Trophoblast cell (in vitro differentiated cells and primary cell): ENCODE data around the gene IRAK1BP1.
A peak's percentile ranks its signal among the peaks of the same experiment; 100 is the strongest.
"Not testable (repeated sequence)": the region's sequence is repeated elsewhere in the genome, so short reads cannot be mapped to it uniquely, and the experiment has no call there.

Source experiments
- DNase-seq, 2 donors: peaks; one replicate each; pipeline ENCODE4 v3.0.0-alpha.2; 2016
- H2AFZ ChIP-seq: 2 replicates; pipeline ENCODE4 v1.6.1; 2013; ENCODE audit warnings: low read length, moderate library complexity, mild to moderate bottlenecking; ENCODE audit not compliant: insufficient read depth, poor library complexity
- H2AK5ac ChIP-seq: 2 replicates; pipeline ENCODE4 v1.6.1; 2013; ENCODE audit warnings: mild to moderate bottlenecking, low read length
- H2BK120ac ChIP-seq: 2 replicates; pipeline ENCODE4 v1.6.1; 2013; ENCODE audit warnings: low read length, mild to moderate bottlenecking, moderate library complexity; ENCODE audit not compliant: insufficient read depth, poor library complexity
- H2BK12ac ChIP-seq: 2 replicates; pipeline ENCODE4 v1.6.1; 2013; ENCODE audit warnings: mild to moderate bottlenecking, low read length, moderate library complexity
- H2BK5ac ChIP-seq: 2 replicates; pipeline ENCODE4 v1.6.1; 2013; ENCODE audit warnings: low read length, low read depth, moderate library complexity, mild to moderate bottlenecking; ENCODE audit not compliant: poor library complexity
- H3K14ac ChIP-seq: 2 replicates; pipeline ENCODE4 v1.6.1; 2013; ENCODE audit warnings: mild to moderate bottlenecking, low read length
- H3K18ac ChIP-seq: 2 replicates; pipeline ENCODE4 v1.6.1; 2013; ENCODE audit warnings: mild to moderate bottlenecking, low read length
- H3K23ac ChIP-seq: 2 replicates; pipeline ENCODE4 v1.6.1; 2013; ENCODE audit warnings: low read length
- H3K27ac ChIP-seq: 2 replicates; pipeline ENCODE4 v1.5.1; 2013; ENCODE audit warnings: low read depth, mild to moderate bottlenecking, inconsistent platforms, low read length, moderate library complexity
- H3K27me3 ChIP-seq: 2 replicates; pipeline ENCODE4 v1.6.1; 2013; ENCODE audit warnings: inconsistent platforms, mild to moderate bottlenecking, low read length, moderate library complexity; ENCODE audit not compliant: insufficient read depth
- H3K36me3 ChIP-seq, 2 experiments: 1 replicate in 1 of 2; 2 replicates in 1 of 2; pipeline ENCODE4 v1.6.1; 2013; ENCODE audit warnings: low read length in 2 of 2, mild to moderate bottlenecking in 2 of 2, moderate library complexity in 1 of 2; ENCODE audit not compliant: insufficient read depth in 2 of 2, control insufficient read depth in 1 of 2
- H3K4ac ChIP-seq: 2 replicates; pipeline ENCODE4 v1.6.1; 2013; ENCODE audit warnings: low read depth, mild to moderate bottlenecking, low read length, moderate library complexity
- H3K4me1 ChIP-seq, 2 experiments: 1 replicate in 1 of 2; 2 replicates in 1 of 2; pipeline ENCODE4 v1.6.1; 2013; ENCODE audit warnings: low read length in 2 of 2, mild to moderate bottlenecking in 2 of 2, moderate library complexity in 1 of 2; ENCODE audit not compliant: insufficient read depth in 2 of 2, control insufficient read depth in 1 of 2
- H3K4me2 ChIP-seq: 2 replicates; pipeline ENCODE4 v1.6.1; 2013; ENCODE audit warnings: inconsistent platforms, mild to moderate bottlenecking, low read length, moderate library complexity
- H3K4me3 ChIP-seq: 2 replicates; pipeline ENCODE4 v1.5.1; 2013; ENCODE audit warnings: mild to moderate bottlenecking, low read depth, low read length, inconsistent platforms
- H3K79me1 ChIP-seq: one replicate; pipeline ENCODE4 v1.6.1; 2013; ENCODE audit warnings: low read length
- H3K79me2 ChIP-seq: 2 replicates; pipeline ENCODE4 v1.6.1; 2013; ENCODE audit warnings: low read length, mild to moderate bottlenecking; ENCODE audit not compliant: control insufficient read depth, insufficient read depth, poor library complexity
- H3K9ac ChIP-seq: 2 replicates; pipeline ENCODE4 v1.6.1; 2013; ENCODE audit warnings: mild to moderate bottlenecking, low read length
- H3K9me3 ChIP-seq: 2 replicates; pipeline ENCODE4 v1.6.1; 2013; ENCODE audit warnings: low read depth, mild to moderate bottlenecking, control low read depth, inconsistent platforms, low read length; ENCODE audit not compliant: insufficient read depth
- H4K12ac ChIP-seq: 2 replicates; pipeline ENCODE4 v1.6.1; 2013; ENCODE audit warnings: low read depth, mild to moderate bottlenecking, low read length, moderate library complexity
- H4K8ac ChIP-seq: 2 replicates; pipeline ENCODE4 v1.6.1; 2013; ENCODE audit warnings: low read depth, mild to moderate bottlenecking, low read length, moderate library complexity
- H4K91ac ChIP-seq: one replicate; pipeline ENCODE4 v1.6.1; 2013; ENCODE audit warnings: low read depth, mild to moderate bottlenecking, low read length, moderate library complexity
- WGBS: extraction: QIAGEN DNeasy Blood & Tissue Kit; methylation state at CpG from one replicate; pipeline ENCODE4 v1.1.7; 2013; ENCODE audit warnings: missing lambda C conversion rate; ENCODE audit not compliant: insufficient read length, insufficient coverage; ENCODE audit errors: extremely low coverage; 5-methylcytosine and 5-hydroxymethylcytosine counted together

The IRAK1BP1 gene

DNA sequence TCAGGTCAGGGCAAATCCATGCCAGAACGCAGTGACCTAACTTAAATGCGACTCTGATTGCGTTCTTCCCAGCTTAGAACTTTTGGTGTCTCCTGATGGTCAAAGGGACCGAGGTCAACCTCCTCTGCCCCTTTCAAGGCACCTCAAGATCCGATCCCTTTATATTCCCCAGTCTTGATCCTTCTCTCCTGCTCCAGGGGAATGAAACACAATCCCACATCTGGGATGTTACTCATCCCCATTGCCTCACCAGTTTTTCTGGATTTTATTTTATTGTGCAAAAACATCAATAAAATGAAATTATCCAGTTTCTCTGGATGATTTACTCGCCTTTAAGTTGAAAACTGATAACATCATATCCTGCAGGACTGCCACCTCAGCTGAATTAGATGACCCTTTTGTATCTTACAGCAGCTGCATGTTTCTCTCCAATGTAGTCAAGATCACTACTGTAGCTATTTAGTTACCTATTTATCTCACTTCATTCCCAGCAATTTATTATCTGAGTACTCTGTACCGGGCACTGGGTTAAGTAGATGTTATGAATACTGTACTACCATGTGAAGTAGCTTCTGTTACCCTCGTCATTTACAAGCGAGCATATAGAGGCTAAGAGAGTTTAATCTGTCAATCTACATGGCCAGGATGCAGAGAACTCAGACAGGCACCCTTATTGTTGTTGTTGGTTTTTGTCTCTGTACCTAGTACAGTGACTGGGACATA, 44.0 kb downstream of the IRAK1BP1 start:
- Histone ChIP-seq H3K27ac (no peak overlapping the region), H2BK5ac (no peak overlapping the region), H3K9ac (no peak overlapping the region), H3K27me3 (no peaks in the 10 kb centered on the region), H3K18ac (no peak overlapping the region), H3K4me2 (peak overlapping the region; percentile 80), H2BK12ac (no peak overlapping the region), H3K4ac (no peak overlapping the region), H3K4me3 (no peak overlapping the region), H3K4me1 (peaks cover 0 to 8% of the 10 kb centered on the region in 2 experiments), H3K14ac (no peak overlapping the region), H2AFZ (peak overlapping the region; percentile 12), H4K91ac (no peak overlapping the region), H2AK5ac (no peak overlapping the region), H3K23ac (no peak overlapping the region), H4K8ac (no peak overlapping the region), H3K9me3 (peaks cover 4% of the 10 kb centered on the region), H3K79me1 (no peaks in the 10 kb centered on the region), H4K12ac (no peak overlapping the region), H3K36me3 (no peaks in the 10 kb centered on the region), H3K79me2 (no peaks in the 10 kb centered on the region), H2BK120ac (no peak overlapping the region)
- WGBS = no CpG with 5 or more reads among the region's 9 CpGs
- no peak for DNase-seq

DNA sequence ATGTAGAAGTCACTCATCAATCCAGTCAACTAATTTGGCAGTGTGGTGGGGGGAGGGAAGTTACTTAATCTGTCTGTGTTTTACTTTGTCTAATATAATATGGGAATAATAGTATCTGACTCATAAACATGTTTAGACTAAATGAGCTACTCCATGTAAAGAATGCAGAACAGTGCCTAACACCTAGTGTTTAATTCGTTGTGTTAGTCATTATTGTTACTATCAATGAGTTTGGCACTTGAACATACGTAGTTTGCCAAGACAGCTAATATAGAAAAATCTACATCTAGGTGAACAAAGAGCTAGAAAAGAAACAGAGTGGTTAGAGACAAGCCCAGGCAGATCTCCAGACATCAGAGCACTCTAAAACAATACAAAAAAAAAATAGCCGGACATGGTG, 49.1 kb downstream of the IRAK1BP1 start:
- H2AFZ ChIP-seq = no peak overlapping the region
- H4K12ac ChIP-seq = no peak overlapping the region
- no CpG with 5 or more reads among the region's 3 CpGs for WGBS
- no peak overlapping the region for H3K4me3 ChIP-seq
- no peaks in the 10 kb centered on the region for H3K79me2 ChIP-seq
- H3K27me3 ChIP-seq = no peaks in the 10 kb centered on the region
- no peaks in the 10 kb centered on the region for H3K4me1 ChIP-seq
- H3K36me3 ChIP-seq = no peaks in the 10 kb centered on the region
- no peak overlapping the region for H2BK120ac ChIP-seq
- no peak overlapping the region for H2BK5ac ChIP-seq
- H3K9me3 ChIP-seq = peaks cover 2% of the 10 kb centered on the region
- H4K91ac ChIP-seq = no peak overlapping the region
- no peak for DNase-seq
- no peak overlapping the region for H3K4me2 ChIP-seq
- no peak overlapping the region for H3K14ac ChIP-seq
- no peak overlapping the region for H2BK12ac ChIP-seq
- no peak overlapping the region for H3K27ac ChIP-seq
- H3K4ac ChIP-seq = no peak overlapping the region
- H2AK5ac ChIP-seq = no peak overlapping the region
- no peak overlapping the region for H3K23ac ChIP-seq
- no peaks in the 10 kb centered on the region for H3K79me1 ChIP-seq
- no peak overlapping the region for H3K18ac ChIP-seq
- H4K8ac ChIP-seq = no peak overlapping the region
- H3K9ac ChIP-seq = no peak overlapping the region

DNA sequence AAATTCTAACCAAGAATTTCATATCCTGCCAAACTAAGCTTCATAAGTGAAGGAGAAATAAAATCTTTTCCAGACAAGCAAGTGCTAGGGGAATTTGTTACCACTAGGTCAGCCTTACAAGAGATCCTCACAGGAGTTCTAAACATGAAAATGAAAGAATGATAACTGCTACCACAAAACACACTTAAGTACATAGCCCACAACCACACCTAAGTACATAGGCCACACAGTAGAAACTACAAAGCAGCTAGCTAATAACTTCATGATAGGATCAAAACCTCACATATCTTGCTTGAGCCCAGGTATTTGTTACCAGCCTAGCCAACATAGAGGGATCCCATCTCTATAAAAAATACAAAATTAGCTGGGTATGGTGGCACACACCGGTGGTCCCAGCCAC, 50.4 kb downstream of the IRAK1BP1 start:
- H3K4me1 ChIP-seq = no peaks in the 10 kb centered on the region
- H2AK5ac ChIP-seq = no peak overlapping the region
- H3K4me3 ChIP-seq = no peak overlapping the region
- no peak overlapping the region for H3K4ac ChIP-seq
- H2BK120ac ChIP-seq = no peak overlapping the region
- no peak overlapping the region for H2AFZ ChIP-seq
- no peak overlapping the region for H3K23ac ChIP-seq
- H3K27me3 ChIP-seq = no peaks in the 10 kb centered on the region
- H2BK5ac ChIP-seq = no peak overlapping the region
- H3K9ac ChIP-seq = no peak overlapping the region
- no peak overlapping the region for H4K12ac ChIP-seq
- no peaks in the 10 kb centered on the region for H3K79me1 ChIP-seq
- no peaks in the 10 kb centered on the region for H3K36me3 ChIP-seq
- H2BK12ac ChIP-seq = no peak overlapping the region
- H3K14ac ChIP-seq = no peak overlapping the region
- no peak overlapping the region for H3K27ac ChIP-seq
- WGBS = no CpG with 5 or more reads among the region's 1 CpG
- peaks cover 4% of the 10 kb centered on the region for H3K9me3 ChIP-seq
- H4K91ac ChIP-seq = no peak overlapping the region
- H3K79me2 ChIP-seq = no peaks in the 10 kb centered on the region
- H4K8ac ChIP-seq = no peak overlapping the region
- H3K4me2 ChIP-seq = no peak overlapping the region
- DNase-seq = no peak
- no peak overlapping the region for H3K18ac ChIP-seq

DNA sequence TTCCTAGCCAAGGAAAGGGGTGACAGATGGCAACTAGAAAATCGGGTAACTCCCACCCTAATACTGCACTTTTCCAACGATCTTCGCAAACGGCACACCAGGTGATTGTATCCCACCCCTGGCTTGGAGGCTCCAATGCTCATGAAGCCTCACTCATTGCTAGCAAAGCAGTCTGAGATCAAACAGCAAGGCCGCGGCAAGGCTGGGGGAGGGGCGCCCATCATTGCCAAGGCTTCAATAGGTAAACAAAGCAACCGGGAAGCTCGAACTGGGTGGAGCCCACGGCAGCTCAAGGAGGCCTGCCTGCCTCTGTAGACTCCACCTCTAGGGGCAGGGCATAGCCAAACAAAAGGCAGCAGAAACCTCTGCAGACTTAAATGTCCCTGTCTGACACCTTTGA, 53.8 kb downstream of the IRAK1BP1 start:
- no CpG with 5 or more reads among the region's 10 CpGs for WGBS
- not testable (repeated sequence) for H2BK5ac ChIP-seq, H3K4me2 ChIP-seq, H3K27me3 ChIP-seq, H3K79me2 ChIP-seq, H3K79me1 ChIP-seq, H3K4ac ChIP-seq, H3K4me1 ChIP-seq, H4K12ac ChIP-seq, H2BK120ac ChIP-seq, H3K18ac ChIP-seq, DNase-seq, H3K27ac ChIP-seq, H4K91ac ChIP-seq, H2AFZ ChIP-seq, H2BK12ac ChIP-seq, H3K9ac ChIP-seq, H2AK5ac ChIP-seq, H3K4me3 ChIP-seq, H3K9me3 ChIP-seq, H3K36me3 ChIP-seq, H4K8ac ChIP-seq, H3K23ac ChIP-seq, H3K14ac ChIP-seq
